ENCODE measurements around the gene HPCAL1. TPM values are rescaled to one million over a fixed set of nuclear protein-coding genes. Genes with fewer than 3 reads are reported as not detected.

HPCAL1 gene
- total and polyA plus RNA-seq, 2 of the 4 experiments (the other 2 are of a cell fraction): 8.2 to 33.7 TPM

DNA sequence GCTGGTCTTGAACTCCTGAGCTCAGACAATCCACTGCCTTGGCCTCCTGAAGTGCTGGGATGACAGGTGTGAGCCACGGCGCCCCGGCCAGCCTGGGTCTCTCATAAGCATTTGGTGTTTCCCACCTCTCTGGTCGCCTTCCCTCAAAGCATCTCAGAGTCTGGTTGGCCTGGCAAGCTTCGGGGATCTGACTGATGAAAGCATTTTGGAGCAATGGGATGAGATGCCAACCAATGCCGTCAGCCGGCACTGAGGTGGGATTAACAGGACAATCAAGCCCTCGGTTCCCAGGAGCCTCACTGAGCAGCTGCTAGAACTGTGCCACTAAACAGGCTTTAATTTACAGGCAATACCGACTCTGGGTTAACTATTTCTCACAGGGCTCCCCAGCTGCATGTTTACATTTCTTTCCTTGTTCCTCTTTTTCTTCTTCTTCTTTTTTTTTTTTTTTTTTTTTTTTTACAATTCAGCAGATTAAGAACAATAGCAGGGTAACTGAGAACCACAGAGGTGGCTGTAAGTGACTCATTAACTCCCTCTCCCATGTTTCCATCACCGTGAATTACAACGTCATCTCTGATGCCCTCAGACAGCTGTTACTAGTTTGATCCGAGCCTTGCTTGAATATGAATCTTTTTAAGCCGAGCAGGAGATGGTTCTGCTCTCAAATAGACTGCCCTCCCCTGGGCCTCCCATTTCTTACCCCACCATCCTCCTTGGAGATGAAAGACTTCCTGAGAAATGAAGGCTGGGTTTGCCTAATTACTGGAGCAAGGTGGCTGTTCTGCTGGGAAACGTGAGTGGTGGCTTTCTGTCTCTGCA is 107.5 kb downstream of the HPCAL1 start:
- Histone ChIP-seq H2AK9ac (replicated peaks; ENCODE audit: low read depth, low read length, poor library complexity) (no peak overlapping the region), H4K5ac (ENCODE audit: low read depth, low read length) (no peak overlapping the region), H3K4ac (ENCODE audit: low read depth, low read length) (no peak overlapping the region), H3K9me1 (ENCODE audit: insufficient read depth, low read length) (peaks cover 15% of the 10 kb centered on the region), H3K36me3 (ENCODE audit: control insufficient read depth, insufficient read depth, low read length) (no peaks in the 10 kb centered on the region), H4K20me1 (ENCODE audit: insufficient read depth, low read length) (peaks cover 19% of the 10 kb centered on the region), H2BK20ac (ENCODE audit: low read depth, low read length) (no peak overlapping the region), H2BK120ac (ENCODE audit: low read depth, low read length) (no peak overlapping the region), H3K27ac (ENCODE audit: insufficient read depth, low read length) (no peak overlapping the region), H4K91ac (ENCODE audit: insufficient read depth, low read depth, low read length) (no peak overlapping the region), H3K79me1 (ENCODE audit: low read depth in 1 of 2, low read length in 2 of 2) (peaks cover 0 to 18% of the 10 kb centered on the region in 2 experiments; a peak in 2 of 4 replicates), H3K23ac (ENCODE audit: low read depth, low read length) (no peak overlapping the region), H3K4me2 (ENCODE audit: low read depth, low read length) (no peak overlapping the region), H2AFZ (replicated peaks; ENCODE audit: low read length, poor library complexity) (no peak overlapping the region), H3K56ac (ENCODE audit: extremely low read depth, insufficient read depth, low read length) (no peak overlapping the region), H3K4me3 (ENCODE audit: insufficient read depth, low read depth, low read length) (no peak overlapping the region), H4K8ac (ENCODE audit: low read depth in 2 of 2, low read length in 2 of 2) (no peak overlapping the region), H3K27me3 (ENCODE audit: control insufficient read depth, insufficient read depth, low read length) (no peaks in the 10 kb centered on the region), H3K4me1 (ENCODE audit: control insufficient read depth, insufficient read depth, low read length) (peaks cover 13% of the 10 kb centered on the region), H3K14ac (replicated peaks; ENCODE audit: low read depth, low read length) (no peak overlapping the region), H2AK5ac (ENCODE audit: low read depth, low read length) (no peak overlapping the region), H2BK15ac (ENCODE audit: low read depth, low read length) (no peak overlapping the region), H2BK5ac (ENCODE audit: low read depth, low read length, poor library complexity, severe bottlenecking) (no peak overlapping the region), H3K18ac (ENCODE audit: low read depth, low read length) (no peak overlapping the region), H3K9ac (ENCODE audit: low read depth, low read length) (no peak overlapping the region), H3K9me3 (ENCODE audit: control insufficient read depth, insufficient read depth, low read length) (no peaks in the 10 kb centered on the region)
- ChIA-PET CTCF (interaction anchor here (0.9 to 2.3 kb wide), 10 partner anchors 9 to 342 kb away, joined by 3 to 13 read pairs (median 4); partner anchors contain the start of gene HPCAL1), POLR2A (ENCODE audit: unreplicated experiment) (no interaction called here)
- no TSS peak for BruUV-seq (replicated peaks)
- dilution Hi-C loops (cut with HindIII; ENCODE audit: low sequenced_read_pairs, unreplicated experiment): no loop called here
- in situ Hi-C loops (cut with MboI; ENCODE audit: low sequenced_read_pairs): no loop called here
- WGBS, 2 experiments (ENCODE audit: extremely low coverage in 2 of 2, insufficient read length in 1 of 2): 89% methylated on average over 6 of the region's 14 CpGs; no CpG with 5 or more reads in 1 of the 2 experiments
- DNase-seq (no peak), ATAC-seq (ENCODE audit: low read depth) (no peak)
- intact Hi-C loops (cut with micrococcal nuclease): no loop called here
- TF ChIP-seq RAD21 (IDR thresholded peaks at IDR 0.05; ENCODE audit: low read length) (no peak), MAZ (IDR thresholded peaks at IDR 0.05; ENCODE audit: borderline replicate concordance, low read depth, low read length) (no peak), SMC3 (IDR thresholded peaks at IDR 0.05; ENCODE audit: low read depth, low read length) (no peak), POLR2A (IDR thresholded peaks at IDR 0.05; ENCODE audit: low read depth, low read length) (no peak), CHD1 (IDR thresholded peaks at IDR 0.05; ENCODE audit: low read depth, low read length) (no peak), CEBPB (IDR thresholded peaks at IDR 0.05; ENCODE audit: low read depth, low read length) (no peak), MXI1 (IDR thresholded peaks at IDR 0.05; ENCODE audit: borderline replicate concordance, low read depth, low read length) (no peak), RCOR1 (IDR thresholded peaks at IDR 0.05; ENCODE audit: insufficient replicate concordance, low read length) (no peak), MAFK (IDR thresholded peaks at IDR 0.05; ENCODE audit: low read depth, low read length) (no peak), BHLHE40 (IDR thresholded peaks at IDR 0.05; ENCODE audit: low read depth, low read length) (no peak), NFE2L2 (IDR thresholded peaks at IDR 0.05; ENCODE audit: low read depth, low read length) (no peak), FOS (IDR thresholded peaks at IDR 0.05; ENCODE audit: low read depth, low read length) (no peak), RFX5 (IDR thresholded peaks at IDR 0.05; ENCODE audit: low read depth, low read length) (no peak)
- TF ChIP-seq, protein P1, sequence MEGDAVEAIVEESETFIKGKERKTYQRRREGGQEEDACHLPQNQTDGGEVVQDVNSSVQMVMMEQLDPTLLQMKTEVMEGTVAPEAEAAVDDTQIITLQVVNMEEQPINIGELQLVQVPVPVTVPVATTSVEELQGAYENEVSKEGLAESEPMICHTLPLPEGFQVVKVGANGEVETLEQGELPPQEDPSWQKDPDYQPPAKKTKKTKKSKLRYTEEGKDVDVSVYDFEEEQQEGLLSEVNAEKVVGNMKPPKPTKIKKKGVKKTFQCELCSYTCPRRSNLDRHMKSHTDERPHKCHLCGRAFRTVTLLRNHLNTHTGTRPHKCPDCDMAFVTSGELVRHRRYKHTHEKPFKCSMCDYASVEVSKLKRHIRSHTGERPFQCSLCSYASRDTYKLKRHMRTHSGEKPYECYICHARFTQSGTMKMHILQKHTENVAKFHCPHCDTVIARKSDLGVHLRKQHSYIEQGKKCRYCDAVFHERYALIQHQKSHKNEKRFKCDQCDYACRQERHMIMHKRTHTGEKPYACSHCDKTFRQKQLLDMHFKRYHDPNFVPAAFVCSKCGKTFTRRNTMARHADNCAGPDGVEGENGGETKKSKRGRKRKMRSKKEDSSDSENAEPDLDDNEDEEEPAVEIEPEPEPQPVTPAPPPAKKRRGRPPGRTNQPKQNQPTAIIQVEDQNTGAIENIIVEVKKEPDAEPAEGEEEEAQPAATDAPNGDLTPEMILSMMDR (conservative IDR thresholded peaks at IDR 0.05; ENCODE audit: low read depth, low read length): no peak
- TF ChIP-seq, protein P2, sequence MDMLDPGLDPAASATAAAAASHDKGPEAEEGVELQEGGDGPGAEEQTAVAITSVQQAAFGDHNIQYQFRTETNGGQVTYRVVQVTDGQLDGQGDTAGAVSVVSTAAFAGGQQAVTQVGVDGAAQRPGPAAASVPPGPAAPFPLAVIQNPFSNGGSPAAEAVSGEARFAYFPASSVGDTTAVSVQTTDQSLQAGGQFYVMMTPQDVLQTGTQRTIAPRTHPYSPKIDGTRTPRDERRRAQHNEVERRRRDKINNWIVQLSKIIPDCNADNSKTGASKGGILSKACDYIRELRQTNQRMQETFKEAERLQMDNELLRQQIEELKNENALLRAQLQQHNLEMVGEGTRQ (IDR thresholded peaks at IDR 0.05; ENCODE audit: low read depth, low read length): no peak
